Pancreas (tissue), 10 donors: Measurements from ENCODE around the gene ING4. TPM values are rescaled to one million over a fixed set of nuclear protein-coding genes. Genes with fewer than 3 reads are reported as not detected.
A peak's percentile ranks its signal among the peaks of the same experiment; 100 is the strongest.

ENCODE experiments used
- ATAC-seq, 4 donors: fragments of 200-7000 bp; cut with Tn5 transposase; one replicate each; pipeline versions ENCODE4 v1.8.0 to v1.9.1; 2020; ENCODE audit warnings: mild to moderate bottlenecking in 4 of 4, moderate library complexity in 4 of 4
- DNase-seq, 6 donors: peaks; one replicate each; pipeline ENCODE4 v3.0.0-alpha.2; 2020
- FAIRE-seq: peaks from 2 replicates; lab custom pipeline; 2012; peaks lifted over from hg19 to GRCh38; lab: Jason Lieb, UNC
- H3K27ac ChIP-seq, 4 donors: fragments of 200-600 bp; sonication (generic); 1 replicate in 3 of 4; 2 replicates in 1 of 4; pipeline versions ENCODE4 v1.5.0 to v1.8.0; 2020
- H3K27me3 ChIP-seq, 4 donors: fragments of 200-600 bp; one replicate each; pipeline ENCODE4 v1.8.0; 2021
- H3K36me3 ChIP-seq, 3 donors: fragments of 200-600 bp; sonication (generic) in 1 of 3; one replicate each; pipeline versions ENCODE4 v1.5.0 to v1.8.0; 2020 to 2021
- H3K4me1 ChIP-seq, 3 donors: fragments of 200-600 bp; one replicate each; pipeline ENCODE4 v1.8.0; 2021
- H3K4me3 ChIP-seq, 4 donors: fragments of 200-600 bp; sonication (generic) in 2 of 4; one replicate each; pipeline versions ENCODE4 v1.5.0 to v1.8.0; 2020 to 2021
- H3K9me3 ChIP-seq, 4 donors: fragments of 200-600 bp; one replicate each; pipeline ENCODE4 v1.8.0; 2021
- WGBS, 2 donors: extraction: QIAGEN DNeasy Blood & Tissue Kit; methylation state at CpG; one replicate each; pipeline ENCODE4 v1.1.7; 2013; 5-methylcytosine and 5-hydroxymethylcytosine counted together
- intact Hi-C, 3 donors: fragments of 100-400 bp; cut with DNase I; formaldehyde crosslinking; loops; one replicate each; pipeline versions ENCODE4 v1.11.1 to v1.14.2; 2022
- polyA plus RNA-seq, 2 donors: library from polyadenylated mRNA; stranded (reverse); fragments of 200-250 nt; gene quantifications; one replicate each; pipeline ENCODE4 v1.2.3, GENCODE V29; 2013
- total RNA-seq, 6 donors: library from RNA; stranded (reverse); fragmentation: NEBNext Ultra II Directional in 4 of 6; extraction: Animal tissue kit (Norgen Biotek cat#: 25700) in 4 of 6; gene quantifications; one replicate each; pipeline versions ENCODE4 v1.2.1 to v1.2.4, GENCODE V29; 2021 to 2023
- TF ChIP-seq, protein P1 (sequence below), 4 donors: fragments of 200-600 bp; sonication (generic) in 3 of 4; IDR thresholded peaks; one replicate each; pipeline versions ENCODE4 v1.5.0 to v1.8.0; 2021; ENCODE audit warnings: antibody characterized with exemption in 4 of 4
- donor health status: healthy with polysubstance abuse.
- donor health status: DM: no; HTN: no; CAD: no; lungs with moderate emphysema.
- donor health status: DM: no; HTN: no; CAD: no.
- donor health status: control.
- donor health status: control.
- donor health status: Bipolar disorder and iron deficiency.
- donor health status: DM: yes; HTN: yes; CAD: no.
- donor health status: DM: no; HTN: no; CAD: no.
- donor health status: DM: no; HTN: no; CAD: no.
- donor health status: DM: yes; HTN: yes; CAD: no.

Gene ING4
- total and polyA plus RNA-seq, 8 donors: 9.0 to 29.6 (median 13.6) TPM

DNA sequence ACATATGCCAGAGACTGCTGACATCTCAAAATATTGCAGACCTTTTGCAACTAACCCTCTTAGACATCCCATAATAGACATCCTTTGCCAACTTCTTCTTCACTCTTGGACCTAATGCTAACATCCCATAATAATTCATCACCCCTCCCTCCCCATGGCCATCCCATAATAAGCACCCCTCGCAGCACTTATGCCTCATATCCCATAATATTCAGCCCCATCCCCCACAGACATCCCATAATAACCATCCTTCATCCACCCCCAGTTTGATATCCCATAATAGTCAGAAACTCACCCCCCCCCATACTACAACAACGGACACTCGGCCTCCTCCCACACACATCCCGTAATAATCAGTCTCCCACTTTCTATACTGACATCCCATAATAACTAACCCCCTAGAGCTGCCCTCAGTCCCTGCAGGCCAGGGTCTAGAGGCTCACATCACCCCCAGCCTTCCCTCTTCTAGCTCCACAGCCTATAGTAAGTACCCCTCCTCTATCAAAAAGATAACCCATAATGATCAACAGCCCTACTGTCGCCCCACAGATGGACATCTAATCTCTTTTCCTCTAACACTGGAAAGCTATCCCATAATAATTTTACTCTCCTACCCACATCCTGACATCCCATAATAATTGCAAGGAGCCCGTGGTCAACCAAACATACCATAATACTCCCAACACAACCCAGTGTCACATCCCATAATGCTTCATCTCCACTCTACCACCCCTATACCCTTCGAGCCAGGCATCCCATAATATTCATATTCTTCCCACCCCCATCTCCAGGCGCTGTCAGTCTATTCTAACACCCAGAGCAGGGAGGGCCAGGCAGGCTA, 54.9 kb downstream of the ING4 start:
- peaks cover 17 to 32% (median 24%) of the 10 kb centered on the region in 3 donors for H3K4me1 ChIP-seq
- 2% methylated on average over 8 of the region's 8 CpGs for WGBS, 2 donors
- intact Hi-C loops: no loop called here
- H3K9me3 ChIP-seq: no peaks in the 10 kb centered on the region
- DNase-seq (peak in 3 of 6 donors; percentile 78 to 80 (median 79)), ATAC-seq (peak; percentile 41 to 48 (median 44)), FAIRE-seq (no peak)
- no peaks in the 10 kb centered on the region for H3K27me3 ChIP-seq
- no peak overlapping the region for H3K4me3 ChIP-seq
- TF ChIP-seq, protein P1, sequence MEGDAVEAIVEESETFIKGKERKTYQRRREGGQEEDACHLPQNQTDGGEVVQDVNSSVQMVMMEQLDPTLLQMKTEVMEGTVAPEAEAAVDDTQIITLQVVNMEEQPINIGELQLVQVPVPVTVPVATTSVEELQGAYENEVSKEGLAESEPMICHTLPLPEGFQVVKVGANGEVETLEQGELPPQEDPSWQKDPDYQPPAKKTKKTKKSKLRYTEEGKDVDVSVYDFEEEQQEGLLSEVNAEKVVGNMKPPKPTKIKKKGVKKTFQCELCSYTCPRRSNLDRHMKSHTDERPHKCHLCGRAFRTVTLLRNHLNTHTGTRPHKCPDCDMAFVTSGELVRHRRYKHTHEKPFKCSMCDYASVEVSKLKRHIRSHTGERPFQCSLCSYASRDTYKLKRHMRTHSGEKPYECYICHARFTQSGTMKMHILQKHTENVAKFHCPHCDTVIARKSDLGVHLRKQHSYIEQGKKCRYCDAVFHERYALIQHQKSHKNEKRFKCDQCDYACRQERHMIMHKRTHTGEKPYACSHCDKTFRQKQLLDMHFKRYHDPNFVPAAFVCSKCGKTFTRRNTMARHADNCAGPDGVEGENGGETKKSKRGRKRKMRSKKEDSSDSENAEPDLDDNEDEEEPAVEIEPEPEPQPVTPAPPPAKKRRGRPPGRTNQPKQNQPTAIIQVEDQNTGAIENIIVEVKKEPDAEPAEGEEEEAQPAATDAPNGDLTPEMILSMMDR (IDR thresholded peaks at IDR 0.05): no peak
- H3K36me3 ChIP-seq: no peaks in the 10 kb centered on the region
- peak overlapping the region in 2 of 4 donors; percentile 42 to 44 for H3K27ac ChIP-seq

DNA sequence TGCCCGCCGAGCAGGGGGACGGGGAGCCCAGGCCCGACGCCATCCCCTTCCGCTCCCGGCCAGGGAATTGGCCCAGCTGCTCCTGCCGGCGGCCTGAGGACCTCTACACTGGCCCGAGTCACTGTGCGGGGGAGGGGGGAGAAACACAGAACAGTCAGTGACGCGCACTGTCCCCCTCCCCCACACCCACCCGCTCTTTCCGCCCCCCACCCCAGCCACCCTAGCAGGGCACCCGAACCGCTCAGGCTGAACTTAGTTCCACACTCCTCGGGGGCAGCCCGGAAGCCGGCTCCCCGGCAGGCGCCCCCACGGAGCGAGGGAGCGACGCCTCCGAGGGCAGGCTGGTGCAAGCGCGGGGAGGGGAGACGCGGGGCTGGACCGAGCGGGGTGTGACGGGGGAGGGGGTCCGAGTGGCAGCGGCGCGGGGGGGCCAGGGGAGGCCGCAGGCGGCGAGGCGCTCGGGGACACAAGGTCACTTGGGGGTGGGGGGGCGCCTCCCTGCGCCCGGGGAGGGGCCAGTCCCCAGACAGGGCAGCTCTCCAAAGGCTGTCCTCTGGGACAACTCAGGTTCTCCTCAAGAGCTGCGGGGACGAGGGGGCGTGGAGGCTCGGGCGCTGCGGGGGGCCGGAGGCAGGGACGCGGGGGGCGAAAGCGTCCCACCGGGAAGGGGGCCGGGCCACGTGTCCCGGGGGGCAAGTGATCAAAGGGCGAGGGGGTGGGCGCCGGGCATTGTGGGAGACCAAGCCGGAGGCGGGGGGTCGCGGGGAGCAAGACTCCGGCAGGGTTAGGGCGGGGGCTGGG, 56.4 kb downstream of the ING4 start:
- FAIRE-seq: no peak
- H3K36me3 ChIP-seq: peaks cover 0 to 11% (median 6%) of the 10 kb centered on the region in 3 donors
- TF ChIP-seq, protein P1 (IDR thresholded peaks at IDR 0.05): no peak
- peak; percentile 60 to 69 (median 65) for ATAC-seq
- DNase-seq: peak; percentile 81 to 93 (median 85)
- intact Hi-C loops: no loop called here
- H3K27me3 ChIP-seq: no peaks in the 10 kb centered on the region
- H3K9me3 ChIP-seq: no peaks in the 10 kb centered on the region
- peaks cover 3 to 25% (median 15%) of the 10 kb centered on the region in 3 donors for H3K4me1 ChIP-seq
- peak overlapping the region; percentile 71 to 96 (median 94) for H3K4me3 ChIP-seq
- H3K27ac ChIP-seq: peak overlapping the region; percentile 91 to 96 (median 93)
- 0 to 2% methylated on average over 33 to 70 of the region's 70 CpGs for WGBS, 2 donors

DNA sequence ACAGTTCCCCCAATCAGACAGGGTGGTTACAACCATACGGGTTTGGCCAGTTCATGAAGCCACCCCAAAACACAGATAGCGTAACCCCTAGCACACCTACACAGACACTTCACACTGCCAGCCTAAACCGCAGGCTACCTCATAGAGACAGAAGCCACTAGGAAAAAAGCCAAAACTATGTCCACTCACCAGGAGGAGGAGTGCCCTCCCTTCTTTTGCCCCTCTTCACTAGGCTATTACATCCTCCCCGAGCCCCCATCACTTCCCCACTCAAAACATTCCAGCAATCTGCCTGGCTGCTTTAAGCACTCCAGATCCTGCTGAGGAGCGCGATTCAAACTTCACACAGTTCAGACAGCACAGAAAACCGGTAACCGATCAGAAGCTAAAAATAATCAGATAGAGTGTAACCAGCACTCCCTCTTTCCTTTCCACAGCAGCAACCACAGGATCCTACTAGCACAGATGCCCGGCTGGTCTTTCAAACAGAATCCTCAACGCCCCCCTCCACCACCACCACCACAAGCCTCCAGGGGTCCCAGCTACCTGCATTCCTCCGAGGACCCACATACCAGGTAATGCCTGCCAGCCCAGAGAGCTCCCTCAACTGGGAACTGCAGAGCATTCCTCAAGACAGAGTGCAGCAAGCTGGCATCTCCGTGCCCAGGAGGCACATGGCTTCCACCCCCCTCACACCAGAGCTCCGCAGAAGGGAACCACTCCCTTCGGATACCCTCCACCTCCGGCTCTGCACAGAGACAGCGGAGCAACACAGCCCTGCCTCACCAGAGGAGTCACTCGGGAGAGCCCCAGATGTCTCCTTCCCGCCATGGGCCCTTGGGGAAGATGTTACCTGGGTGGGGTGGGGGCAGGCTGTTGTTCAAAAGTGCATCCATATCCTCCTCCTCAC, 57.2 kb downstream of the ING4 start:
- Histone ChIP-seq H3K4me1 (peaks cover 3 to 25% (median 15%) of the 10 kb centered on the region in 3 donors), H3K27ac (peak overlapping the region; percentile 91 to 96 (median 93)), H3K27me3 (no peaks in the 10 kb centered on the region), H3K9me3 (no peaks in the 10 kb centered on the region), H3K36me3 (peaks cover 4 to 20% (median 14%) of the 10 kb centered on the region in 3 donors), H3K4me3 (peak overlapping the region; percentile 71 to 96 (median 94))
- FAIRE-seq (no peak), DNase-seq (peak in 1 of 6 donors; percentile 61), ATAC-seq (peak; percentile 1 to 11 (median 4))
- TF ChIP-seq, protein P1 (IDR thresholded peaks at IDR 0.05): no peak
- intact Hi-C loops: no loop called here
- 5% methylated on average over 18 of the region's 18 CpGs for WGBS, 2 donors

DNA sequence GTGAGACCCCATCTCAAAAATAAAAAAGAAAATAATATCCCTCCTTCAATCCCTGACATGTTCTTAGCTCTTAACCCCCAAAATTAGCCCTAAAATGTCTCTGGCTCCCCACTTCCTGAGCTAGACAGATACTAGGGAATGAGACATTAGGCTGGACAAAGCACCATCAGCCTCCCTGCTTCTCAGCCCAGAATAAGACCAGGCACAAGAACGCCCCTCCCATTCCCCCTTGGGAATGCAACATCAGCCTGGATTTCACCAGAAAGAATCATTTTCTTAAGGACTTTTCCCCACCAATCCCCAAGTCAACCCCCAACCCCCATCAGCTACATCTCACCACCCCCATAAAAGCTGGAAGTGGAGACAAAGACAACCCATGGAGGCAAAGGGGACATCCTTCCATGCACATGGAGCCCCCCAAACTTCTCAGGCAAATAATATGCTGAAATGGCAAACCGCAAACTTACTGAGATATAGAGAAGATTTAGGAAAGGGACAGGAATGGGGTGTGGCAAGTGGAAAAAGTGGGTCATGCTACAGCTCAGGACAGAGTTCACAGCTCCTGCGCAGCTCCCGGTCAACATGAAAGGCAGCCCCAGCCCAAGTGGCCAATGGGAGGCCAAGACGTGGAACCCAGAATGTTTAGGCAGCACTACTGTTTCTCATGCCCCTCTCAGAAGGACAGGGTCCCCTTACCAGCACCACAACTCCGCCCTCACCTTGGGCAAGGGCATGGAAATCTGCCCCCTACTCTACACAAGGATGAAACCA, 58.5 kb downstream of the ING4 start:
- WGBS, 2 donors: 55 to 64% methylated on average over 6 of the region's 6 CpGs

More for the DNA sequence above, 58.5 kb downstream of the ING4 start:
- no peaks in the 10 kb centered on the region for H3K9me3 ChIP-seq
- peak overlapping the region in 2 of 4 donors; percentile 92 to 96 for H3K4me3 ChIP-seq
- DNase-seq (no peak), FAIRE-seq (no peak), ATAC-seq (no peak)
- H3K27ac ChIP-seq: no peak overlapping the region
- H3K27me3 ChIP-seq: no peaks in the 10 kb centered on the region
- peaks cover 4 to 32% (median 18%) of the 10 kb centered on the region in 3 donors for H3K36me3 ChIP-seq
- peaks cover 3 to 25% (median 15%) of the 10 kb centered on the region in 3 donors for H3K4me1 ChIP-seq
- TF ChIP-seq, protein P1 (IDR thresholded peaks at IDR 0.05): no peak
- intact Hi-C loops: no loop called here
